Neural progenitor cell (in vitro differentiated cells): Measurements from ENCODE around the gene BEST2. TPM values are rescaled to one million over a fixed set of nuclear protein-coding genes. Genes with fewer than 3 reads are reported as not detected.

ENCODE experiments used
- DNase-seq: peaks from one replicate; pipeline ENCODE4 v3.0.0-alpha.2; 2016; ENCODE audit warnings: low spot score
- H2AFZ ChIP-seq: fragments of 200-600 bp; sonication (generic); replicated peaks from 2 replicates; pipeline ENCODE4 v1.6.1; 2016; ENCODE audit warnings: antibody characterized with exemption
- H3F3A ChIP-seq: fragments of 200-600 bp; sonication (generic); 2 replicates; pipeline ENCODE4 v1.6.1; 2016; ENCODE audit warnings: antibody characterized with exemption, low read depth
- H3K27ac ChIP-seq: fragments of 200-600 bp; sonication (generic); 2 replicates; pipeline ENCODE4 v1.5.1; 2016; ENCODE audit warnings: mild to moderate bottlenecking
- H3K27me3 ChIP-seq: fragments of 200-600 bp; sonication (generic); 2 replicates; pipeline ENCODE4 v1.6.1; 2016; ENCODE audit warnings: mild to moderate bottlenecking, moderate library complexity
- H3K36me3 ChIP-seq: fragments of 200-600 bp; sonication (generic); 2 replicates; pipeline ENCODE4 v1.5.1; 2016
- H3K4me1 ChIP-seq: fragments of 200-600 bp; sonication (generic); 2 replicates; pipeline ENCODE4 v1.6.1; 2016; ENCODE audit warnings: mixed run types
- H3K4me2 ChIP-seq: fragments of 200-600 bp; sonication (generic); 2 replicates; pipeline ENCODE4 v1.6.1; 2016
- H3K4me3 ChIP-seq: fragments of 200-600 bp; sonication (generic); 2 replicates; pipeline ENCODE4 v1.5.1; 2016
- H3K79me2 ChIP-seq: fragments of 200-600 bp; sonication (generic); 2 replicates; pipeline ENCODE4 v1.6.1; 2016; ENCODE audit warnings: low read depth
- H3K9ac ChIP-seq: fragments of 200-600 bp; sonication (generic); 2 replicates; pipeline ENCODE4 v1.6.1; 2016
- H3K9me3 ChIP-seq: fragments of 200-600 bp; sonication (generic); 2 replicates; pipeline ENCODE4 v1.5.1; 2016; ENCODE audit warnings: low read depth
- H4K20me1 ChIP-seq: fragments of 200-600 bp; sonication (generic); 2 replicates; pipeline ENCODE4 v1.6.1; 2016; ENCODE audit warnings: low read depth
- H3K27ac Mint-ChIP-seq: 3 replicates; pipeline ENCODE4 v1.8.0; 2021; ENCODE audit warnings: mixed read lengths
- H3K27me3 Mint-ChIP-seq: 2 replicates; pipeline ENCODE4 v1.8.0; 2022; ENCODE audit warnings: low read depth, mild to moderate bottlenecking, inconsistent platforms, moderate library complexity, mixed read lengths; ENCODE audit not compliant: insufficient read depth
- H3K36me3 Mint-ChIP-seq: 3 replicates; pipeline ENCODE4 v1.8.0; 2021; ENCODE audit warnings: mixed read lengths
- H3K4me1 Mint-ChIP-seq: 3 replicates; pipeline ENCODE4 v1.8.0; 2021; ENCODE audit warnings: mixed read lengths
- H3K4me3 Mint-ChIP-seq: 3 replicates; pipeline ENCODE4 v1.8.0; 2021; ENCODE audit warnings: mild to moderate bottlenecking, moderate library complexity, mixed read lengths
- H3K9me3 Mint-ChIP-seq: 3 replicates; pipeline ENCODE4 v1.8.0; 2020; ENCODE audit warnings: mixed read lengths
- CTCF ChIP-seq: fragments of 200-600 bp; sonication (generic); IDR thresholded peaks from 2 replicates; pipeline ENCODE4 v1.5.1; 2017; ENCODE audit warnings: antibody characterized with exemption, mild to moderate bottlenecking
- EZH2 ChIP-seq: fragments of 200-600 bp; sonication (generic); IDR thresholded peaks from 2 replicates; pipeline ENCODE4 v1.6.1; 2017; ENCODE audit warnings: antibody characterized with exemption, mild to moderate bottlenecking, moderate library complexity
- EZH2phosphoT487 ChIP-seq: fragments of 200-600 bp; sonication (generic); IDR thresholded peaks from 2 replicates; pipeline ENCODE4 v1.6.1; 2017; ENCODE audit warnings: antibody characterized with exemption
- total RNA-seq: library from RNA; depleted of rRNA; stranded (reverse); fragments of >200 nt; gene quantifications from 2 replicates; pipeline ENCODE4 v1.2.3, GENCODE V29; 2015; ENCODE audit warnings: low replicate concordance

Gene BEST2
- total RNA-seq, 1 donor from 2014 or later: not detected

GRCh38 chr19:12726988-12727316 lies 24.6 kb upstream of the BEST2 start:
- H3K9me3 ChIP-seq: no peaks in the 10 kb centered on the region
- Mint-ChIP-seq H3K27me3 (peaks cover 7% of the 10 kb centered on the region), H3K36me3 (peaks cover 16% of the 10 kb centered on the region), H3K4me1 (peaks cover 11% of the 10 kb centered on the region), H3K9me3 (no peaks in the 10 kb centered on the region), H3K4me3 (no peak overlapping the region), H3K27ac (no peak overlapping the region)
- H3K4me2 ChIP-seq: no peak overlapping the region
- H3F3A ChIP-seq: peaks cover 45% of the 10 kb centered on the region
- H3K9ac ChIP-seq: no peak overlapping the region
- TF ChIP-seq EZH2: no peak
- no peak for TF ChIP-seq EZH2phosphoT487
- H3K36me3 ChIP-seq: no peaks in the 10 kb centered on the region
- H3K4me3 ChIP-seq: no peak overlapping the region
- peaks cover 13% of the 10 kb centered on the region for H4K20me1 ChIP-seq
- H3K79me2 ChIP-seq: peaks cover 42% of the 10 kb centered on the region
- no peaks in the 10 kb centered on the region for H3K27me3 ChIP-seq
- no peak overlapping the region for H2AFZ ChIP-seq
- no peak for DNase-seq
- no peaks in the 10 kb centered on the region for H3K4me1 ChIP-seq
- no peak overlapping the region for H3K27ac ChIP-seq

GRCh38 chr19:12727745-12728433 lies 23.7 kb upstream of the BEST2 start:
- Mint-ChIP-seq H3K9me3 (no peaks in the 10 kb centered on the region), H3K27me3 (peaks cover 5% of the 10 kb centered on the region), H3K27ac (no peak overlapping the region), H3K36me3 (peaks cover 18% of the 10 kb centered on the region), H3K4me1 (peaks cover 18% of the 10 kb centered on the region), H3K4me3 (no peak overlapping the region)
- DNase-seq: no peak
- Histone ChIP-seq H3K36me3 (no peaks in the 10 kb centered on the region), H3K79me2 (peaks cover 45% of the 10 kb centered on the region), H3K4me3 (no peak overlapping the region), H3K9me3 (no peaks in the 10 kb centered on the region), H3K4me1 (peaks cover 8% of the 10 kb centered on the region), H2AFZ (no peak overlapping the region), H3F3A (peaks cover 42% of the 10 kb centered on the region), H3K4me2 (no peak overlapping the region), H3K9ac (no peak overlapping the region), H3K27me3 (no peaks in the 10 kb centered on the region), H3K27ac (no peak overlapping the region), H4K20me1 (peaks cover 22% of the 10 kb centered on the region)
- TF ChIP-seq CTCF (no peak), EZH2 (no peak), EZH2phosphoT487 (no peak)

- Histone ChIP-seq H3K9ac (no peak overlapping the region), H3K79me2 (peaks cover 45% of the 10 kb centered on the region), H3K27ac (no peak overlapping the region), H3K4me1 (peaks cover 12% of the 10 kb centered on the region), H3K27me3 (no peaks in the 10 kb centered on the region), H3K4me3 (no peak overlapping the region), H3K9me3 (no peaks in the 10 kb centered on the region), H3F3A (peaks cover 36% of the 10 kb centered on the region), H3K36me3 (no peaks in the 10 kb centered on the region), H3K4me2 (no peak overlapping the region), H2AFZ (no peak overlapping the region), H4K20me1 (peaks cover 34% of the 10 kb centered on the region)
- Mint-ChIP-seq H3K4me1 (peaks cover 19% of the 10 kb centered on the region), H3K36me3 (peaks cover 18% of the 10 kb centered on the region), H3K9me3 (no peaks in the 10 kb centered on the region), H3K27me3 (peaks cover 3% of the 10 kb centered on the region), H3K4me3 (no peak overlapping the region), H3K27ac (no peak overlapping the region)
- DNase-seq: no peak
- TF ChIP-seq EZH2phosphoT487 (no peak), CTCF (no peak), EZH2 (no peak)
Observed at GRCh38 chr19:12730064-12730463, 21.5 kb upstream of the BEST2 start.

- H2AFZ ChIP-seq: no peak overlapping the region
- peaks cover 43% of the 10 kb centered on the region for H3F3A ChIP-seq
- H3K4me1 ChIP-seq: peaks cover 14% of the 10 kb centered on the region
- Mint-ChIP-seq H3K9me3 (no peaks in the 10 kb centered on the region), H3K27ac (no peak overlapping the region), H3K4me3 (no peak overlapping the region), H3K4me1 (peaks cover 19% of the 10 kb centered on the region), H3K36me3 (peaks cover 18% of the 10 kb centered on the region), H3K27me3 (peaks cover 4% of the 10 kb centered on the region)
- H3K79me2 ChIP-seq: peaks cover 45% of the 10 kb centered on the region
- no peaks in the 10 kb centered on the region for H3K27me3 ChIP-seq
- H3K9me3 ChIP-seq: no peaks in the 10 kb centered on the region
- H4K20me1 ChIP-seq: peaks cover 34% of the 10 kb centered on the region
- no peak overlapping the region for H3K4me3 ChIP-seq
- TF ChIP-seq EZH2phosphoT487: no peak
- TF ChIP-seq CTCF: no peak
- TF ChIP-seq EZH2: no peak
- no peak overlapping the region for H3K9ac ChIP-seq
- H3K4me2 ChIP-seq: no peak overlapping the region
- no peak for DNase-seq
- no peaks in the 10 kb centered on the region for H3K36me3 ChIP-seq
- no peak overlapping the region for H3K27ac ChIP-seq
Observed at GRCh38 chr19:12731337-12731736, 20.3 kb upstream of the BEST2 start.
